Duodenal mucosa (tissue), 2 donors: ENCODE data around the gene FBN2.
A peak's percentile ranks its signal among the peaks of the same experiment; 100 is the strongest.

Experiments
- H3K27ac ChIP-seq: one replicate; pipeline ENCODE4 v1.7.0; 2013; ENCODE audit warnings: low read depth, low read length
- H3K27me3 ChIP-seq, 2 donors: one replicate each; pipeline ENCODE4 v1.7.0; 2013; ENCODE audit warnings: low read length in 2 of 2, control low read depth in 1 of 2; ENCODE audit not compliant: insufficient read depth in 2 of 2, control insufficient read depth in 1 of 2
- H3K36me3 ChIP-seq, 2 donors: one replicate each; pipeline ENCODE4 v1.7.0; 2013; ENCODE audit warnings: low read length in 2 of 2, control low read depth in 1 of 2; ENCODE audit not compliant: insufficient read depth in 2 of 2, control insufficient read depth in 1 of 2
- H3K4me1 ChIP-seq, 2 donors: one replicate each; pipeline ENCODE4 v1.7.0; 2013; ENCODE audit warnings: low read length in 2 of 2, control low read depth in 1 of 2; ENCODE audit not compliant: insufficient read depth in 2 of 2, control insufficient read depth in 1 of 2
- H3K4me3 ChIP-seq, 2 donors: one replicate each; pipeline ENCODE4 v1.7.0; 2013; ENCODE audit warnings: low read length in 2 of 2, low read depth in 1 of 2
- H3K9ac ChIP-seq, 2 donors: one replicate each; pipeline ENCODE4 v1.7.0; 2013; ENCODE audit warnings: low read length in 2 of 2, low read depth in 1 of 2
- H3K9me3 ChIP-seq, 2 donors: one replicate each; pipeline ENCODE4 v1.7.0; 2013; ENCODE audit warnings: low read length in 2 of 2, control low read depth in 1 of 2; ENCODE audit not compliant: control insufficient read depth in 1 of 2

FBN2 gene

DNA sequence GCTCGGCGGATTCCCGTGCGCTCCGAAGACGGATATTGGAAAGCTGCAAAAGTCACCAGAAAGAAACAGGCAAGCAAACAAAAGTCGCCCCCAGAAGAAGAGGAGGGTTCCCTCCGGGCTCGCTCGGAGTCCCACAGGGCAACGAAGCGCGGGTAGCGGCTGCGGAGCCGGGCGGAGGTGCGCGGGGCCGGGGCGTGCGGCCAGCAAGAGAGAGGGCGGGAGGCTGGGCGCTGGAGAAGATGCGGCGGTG, at the start of gene FBN2:
Gene FBN2, minus strand, starts transcription at position 246 of the 250 bp plus-strand sequence. CDS start 642 bp downstream, outside the sequence.
- no peak within 1 kb of the TSS for H3K9ac ChIP-seq
- no peaks in the 10 kb centered on the region for H3K4me1 ChIP-seq
- peaks cover 29 to 31% of the 10 kb centered on the region in 2 donors for H3K27me3 ChIP-seq
- H3K9me3 ChIP-seq, result no peaks in the 10 kb centered on the region
- H3K4me3 ChIP-seq, result peak within 1 kb of the TSS; percentile 29 to 50
- no peak within 1 kb of the TSS for H3K27ac ChIP-seq
- H3K36me3 ChIP-seq, result no peaks in the 10 kb centered on the region

DNA sequence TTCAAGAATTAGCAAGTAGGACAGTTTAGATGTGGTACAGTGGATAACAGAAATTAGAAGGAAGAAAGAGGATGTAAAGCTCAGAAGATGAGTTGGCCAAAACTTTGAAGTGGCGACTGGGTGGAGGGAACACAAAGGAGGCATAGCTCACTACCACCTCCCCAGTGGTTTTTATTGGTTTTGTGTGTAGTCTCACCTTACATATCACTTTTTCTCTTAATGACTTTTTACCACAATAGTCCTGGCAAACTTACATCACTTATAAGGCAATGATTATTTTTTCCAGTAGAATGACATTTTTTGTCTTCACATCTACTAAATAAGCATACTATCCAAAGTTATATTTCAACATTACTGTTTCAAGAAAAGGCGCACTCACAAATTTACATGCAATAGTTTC, 49.2 kb upstream of the FBN2 start:
- H3K9me3 ChIP-seq, result no peaks in the 10 kb centered on the region
- H3K27me3 ChIP-seq, result no peaks in the 10 kb centered on the region
- no peak overlapping the region for H3K4me3 ChIP-seq
- no peaks in the 10 kb centered on the region for H3K4me1 ChIP-seq
- no peak overlapping the region for H3K27ac ChIP-seq
- no peaks in the 10 kb centered on the region for H3K36me3 ChIP-seq
- H3K9ac ChIP-seq, result no peak overlapping the region

DNA sequence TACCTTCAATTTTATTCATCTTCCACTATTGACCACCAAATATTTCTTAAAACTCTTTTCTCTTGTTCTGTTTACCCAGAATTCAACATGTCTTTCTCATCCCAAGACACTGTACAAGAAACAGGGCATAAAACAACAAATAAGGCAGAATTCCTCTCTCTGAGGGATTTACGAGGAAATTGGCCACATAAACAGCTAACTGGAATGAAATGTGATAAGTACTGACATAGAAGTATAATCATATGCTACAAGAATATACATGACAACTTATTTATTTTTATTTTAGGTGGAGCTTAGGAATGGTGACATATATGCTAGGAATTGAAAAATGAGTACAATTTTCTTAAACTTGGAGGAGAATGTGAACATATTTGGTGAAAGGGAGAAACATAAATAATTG, 48.8 kb upstream of the FBN2 start:
- Histone ChIP-seq H3K9me3 (no peaks in the 10 kb centered on the region), H3K4me3 (no peak overlapping the region), H3K4me1 (no peaks in the 10 kb centered on the region), H3K27ac (no peak overlapping the region), H3K9ac (no peak overlapping the region), H3K36me3 (no peaks in the 10 kb centered on the region), H3K27me3 (no peaks in the 10 kb centered on the region)

DNA sequence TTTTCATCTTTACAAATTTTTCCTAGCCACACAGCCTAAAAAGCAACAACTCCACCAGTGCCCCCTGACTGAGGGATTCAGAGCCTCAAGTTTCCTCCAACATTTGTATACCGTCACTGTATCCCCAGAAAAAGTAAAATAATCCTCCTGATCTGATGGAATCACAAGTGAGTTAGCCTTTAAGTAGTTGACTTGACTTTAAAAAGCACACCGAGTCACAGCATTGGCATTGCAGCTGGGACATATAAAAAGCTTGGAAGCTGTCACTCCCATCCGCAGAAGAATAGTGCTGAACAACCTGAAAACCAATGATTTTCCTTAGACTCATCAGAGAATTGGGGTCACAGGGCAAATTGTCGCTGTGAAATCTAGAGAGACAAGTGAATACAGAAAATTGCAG, 41.6 kb upstream of the FBN2 start:
- H3K4me1 ChIP-seq, result no peaks in the 10 kb centered on the region
- H3K27ac ChIP-seq, result no peak overlapping the region
- H3K9ac ChIP-seq, result no peak overlapping the region
- H3K4me3 ChIP-seq, result no peak overlapping the region
- H3K9me3 ChIP-seq, result peaks cover 0 to 3% of the 10 kb centered on the region in 2 donors
- H3K27me3 ChIP-seq, result no peaks in the 10 kb centered on the region
- H3K36me3 ChIP-seq, result no peaks in the 10 kb centered on the region

DNA sequence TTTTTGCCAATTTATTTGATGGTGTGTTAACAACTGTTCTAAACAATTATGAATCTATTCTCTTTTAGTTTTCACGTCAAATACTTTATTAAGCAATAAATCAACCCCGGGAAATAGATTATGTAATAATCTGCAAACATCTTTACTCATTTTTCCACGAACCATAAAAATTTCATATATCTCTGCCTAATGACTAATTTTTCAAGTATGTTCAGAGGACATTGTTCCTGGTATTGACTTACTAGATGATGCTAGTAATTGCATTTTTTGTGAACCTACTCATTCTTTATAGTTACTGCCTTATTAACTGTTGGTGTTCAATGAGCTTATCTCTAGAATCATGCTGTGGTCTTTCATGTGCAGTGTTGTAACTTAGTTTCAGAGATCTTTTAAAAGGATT, 41.0 kb upstream of the FBN2 start:
- Histone ChIP-seq H3K4me3 (no peak overlapping the region), H3K36me3 (no peaks in the 10 kb centered on the region), H3K27me3 (no peaks in the 10 kb centered on the region), H3K9me3 (peaks cover 0 to 3% of the 10 kb centered on the region in 2 donors), H3K27ac (no peak overlapping the region), H3K4me1 (no peaks in the 10 kb centered on the region), H3K9ac (no peak overlapping the region)

DNA sequence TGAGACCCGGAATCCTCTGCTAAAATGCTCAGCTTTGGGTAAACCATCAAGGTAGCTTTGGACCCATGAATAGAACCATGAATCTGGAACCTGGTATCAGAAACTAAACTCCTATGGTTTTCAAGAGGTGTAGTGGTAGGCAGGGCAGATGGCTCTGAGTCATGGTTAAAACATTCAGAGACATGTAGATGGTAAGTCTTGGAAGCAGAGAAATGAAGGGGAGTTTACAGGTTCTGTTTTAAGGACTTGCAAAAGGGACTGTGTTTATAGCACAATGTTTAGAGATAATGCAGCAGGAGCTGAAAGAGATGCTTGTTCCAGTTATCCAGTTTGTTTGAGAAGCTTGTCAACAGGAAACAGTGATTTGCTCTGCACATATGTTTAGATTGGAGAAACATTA, 36.0 kb upstream of the FBN2 start:
- Histone ChIP-seq H3K4me1 (no peaks in the 10 kb centered on the region), H3K36me3 (no peaks in the 10 kb centered on the region), H3K9ac (no peak overlapping the region), H3K27me3 (no peaks in the 10 kb centered on the region), H3K9me3 (peaks cover 0 to 3% of the 10 kb centered on the region in 2 donors), H3K4me3 (no peak overlapping the region), H3K27ac (no peak overlapping the region)

DNA sequence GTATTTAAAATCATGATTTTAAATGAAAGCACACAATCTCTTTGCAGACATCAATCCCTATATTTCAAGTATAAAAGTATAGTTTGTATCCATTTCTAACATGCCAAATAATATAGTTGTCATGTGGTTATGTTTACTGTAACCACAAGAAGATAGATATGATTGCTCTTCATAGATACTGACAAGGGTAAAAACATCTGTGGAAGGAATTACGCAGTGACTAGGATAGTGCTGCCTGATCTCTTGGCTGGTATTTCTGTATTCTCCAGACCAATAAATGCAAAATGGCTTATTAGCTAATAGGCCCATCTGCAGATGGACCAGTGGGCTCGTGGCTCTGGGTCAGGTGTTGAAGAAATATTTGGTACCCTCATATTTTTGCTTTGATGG, 34.9 kb upstream of the FBN2 start:
- Histone ChIP-seq H3K27me3 (no peaks in the 10 kb centered on the region), H3K4me3 (no peak overlapping the region), H3K36me3 (no peaks in the 10 kb centered on the region), H3K27ac (no peak overlapping the region), H3K9ac (no peak overlapping the region), H3K4me1 (no peaks in the 10 kb centered on the region), H3K9me3 (peaks cover 0 to 3% of the 10 kb centered on the region in 2 donors)

DNA sequence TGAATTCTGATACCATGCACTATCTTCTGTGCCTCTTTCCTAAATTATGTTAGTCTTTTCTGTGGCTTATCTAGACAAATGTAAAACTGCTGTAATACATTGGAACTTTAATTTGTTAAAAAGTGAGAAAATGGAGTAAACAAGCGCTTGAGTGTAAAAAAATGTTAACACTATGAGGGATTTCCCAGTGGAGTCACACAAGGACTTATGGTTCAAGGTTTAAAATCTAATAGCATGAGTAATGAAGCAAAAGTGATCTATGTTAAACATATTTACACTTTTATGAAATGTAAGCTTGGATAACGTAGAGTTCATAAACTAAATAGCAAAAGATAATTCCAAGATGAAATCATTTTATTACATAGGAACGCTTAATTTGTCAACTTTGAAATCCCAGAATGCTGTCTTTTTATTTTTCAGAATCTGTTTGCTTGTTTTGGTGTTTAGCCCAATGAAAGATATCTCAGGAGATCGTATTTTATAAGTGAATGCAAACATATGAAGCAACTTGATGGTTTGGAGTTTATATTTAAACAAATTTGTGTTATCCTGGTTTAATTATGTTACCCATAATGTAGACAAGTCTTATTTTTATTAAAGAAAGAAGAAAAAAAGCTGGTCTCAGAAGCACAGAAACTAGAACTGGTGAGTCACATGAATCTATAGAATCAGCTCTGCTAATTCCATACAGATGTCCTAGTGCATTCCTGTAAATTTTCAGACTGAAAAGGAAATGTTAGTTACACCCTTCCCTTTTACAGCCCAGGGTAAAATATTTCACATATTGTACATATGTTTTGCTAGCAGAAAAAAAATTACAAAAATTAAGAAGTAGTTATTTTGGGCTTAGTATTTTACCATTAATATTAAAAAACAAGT, 34.2 kb upstream of the FBN2 start:
- Histone ChIP-seq H3K36me3 (no peaks in the 10 kb centered on the region), H3K9me3 (peaks cover 0 to 3% of the 10 kb centered on the region in 2 donors), H3K27ac (no peak overlapping the region), H3K4me3 (no peak overlapping the region), H3K27me3 (no peaks in the 10 kb centered on the region), H3K9ac (no peak overlapping the region), H3K4me1 (no peaks in the 10 kb centered on the region)

DNA sequence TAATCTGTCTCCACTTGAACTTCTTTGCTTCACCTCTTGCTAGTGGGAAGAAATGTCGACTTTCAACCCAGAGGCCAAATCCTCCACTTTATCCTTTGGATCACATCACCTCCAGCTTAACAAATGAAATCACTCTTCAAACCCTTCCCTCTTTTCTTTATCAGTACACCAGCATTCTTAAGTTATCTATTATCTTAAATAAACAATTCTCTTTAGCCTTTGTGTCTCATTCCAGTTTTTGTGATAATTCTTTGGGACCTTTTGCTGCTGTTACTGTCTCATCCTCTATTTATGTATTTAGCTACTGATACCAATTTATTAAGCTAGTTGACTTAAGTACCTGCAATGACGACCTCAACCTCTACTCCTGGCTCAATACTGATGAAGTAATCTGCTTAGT, 28.1 kb upstream of the FBN2 start:
- Histone ChIP-seq H3K27ac (no peak overlapping the region), H3K4me3 (no peak overlapping the region), H3K36me3 (no peaks in the 10 kb centered on the region), H3K9me3 (no peaks in the 10 kb centered on the region), H3K27me3 (no peaks in the 10 kb centered on the region), H3K4me1 (no peaks in the 10 kb centered on the region), H3K9ac (no peak overlapping the region)

DNA sequence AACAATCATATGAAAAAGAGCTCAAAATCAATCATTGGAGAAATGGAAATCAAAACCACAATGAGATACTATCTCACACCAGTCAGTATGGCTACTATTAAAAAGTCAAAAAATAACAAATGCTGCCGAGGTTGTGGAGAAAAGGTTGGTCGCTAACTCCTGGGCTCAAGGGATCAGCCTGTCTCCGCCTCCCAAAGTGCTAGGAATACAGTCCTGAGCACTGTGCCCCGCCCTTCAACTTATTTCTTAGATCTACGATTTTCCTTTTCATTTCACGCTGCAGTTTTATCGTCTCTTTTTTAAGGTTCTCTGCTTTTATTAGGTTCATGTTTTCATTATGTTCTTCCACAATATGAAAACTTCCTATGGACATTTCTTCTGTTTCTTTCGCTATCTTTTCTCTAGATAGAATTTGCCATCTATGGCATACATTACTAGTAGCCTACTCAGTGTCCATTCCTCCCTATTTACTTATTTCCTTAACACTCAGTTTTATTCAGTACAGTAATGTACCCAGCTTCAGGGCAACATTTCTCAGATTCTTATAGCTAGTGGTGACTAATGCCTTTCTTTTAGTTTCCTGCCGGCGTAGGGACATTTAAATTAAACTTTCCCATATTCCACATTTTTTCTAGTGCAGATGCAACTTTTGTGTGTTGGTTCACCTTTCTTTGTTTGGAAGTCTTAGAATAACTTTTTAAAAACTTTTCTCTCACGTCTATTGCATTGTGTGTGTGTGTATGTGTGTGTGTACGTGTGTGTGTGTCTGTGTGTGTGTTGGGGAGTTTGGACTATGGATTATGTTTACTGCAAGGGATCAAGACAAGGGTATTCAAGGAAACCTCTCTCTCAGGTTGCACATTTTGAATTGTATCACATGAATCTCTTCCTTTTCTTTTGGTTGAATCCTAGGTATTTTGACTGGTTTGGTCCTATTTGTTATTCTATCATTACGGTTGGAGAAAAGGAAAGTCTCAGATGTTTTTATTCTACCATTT, 21.6 kb upstream of the FBN2 start:
- Histone ChIP-seq H3K36me3 (no peaks in the 10 kb centered on the region), H3K27me3 (no peaks in the 10 kb centered on the region), H3K27ac (no peak overlapping the region), H3K9ac (no peak overlapping the region), H3K4me1 (no peaks in the 10 kb centered on the region), H3K4me3 (no peak overlapping the region), H3K9me3 (no peaks in the 10 kb centered on the region)
